Small intestine (tissue), 16 donors: ENCODE measurements around the gene HUS1. TPM values are rescaled to one million over a fixed set of nuclear protein-coding genes. Genes with fewer than 3 reads are reported as not detected.

Experiments
- DNase-seq, 2 donors: peaks; one replicate each; pipeline versions ENCODE4 v3.0.0 to v3.0.0-alpha.2; 2013
- FAIRE-seq: peaks from 2 replicates; lab custom pipeline; 2012; peaks lifted over from hg19 to GRCh38; lab: Jason Lieb, UNC
- H3K27ac ChIP-seq, 3 donors: one replicate each; pipeline ENCODE4 v1.5.1; 2013; ENCODE audit warnings: low read length in 2 of 3, mild to moderate bottlenecking in 2 of 3, control low read depth in 1 of 3, inconsistent platforms in 1 of 3, low read depth in 1 of 3, moderate library complexity in 1 of 3
- H3K27me3 ChIP-seq, 3 donors: one replicate each; pipeline ENCODE4 v1.6.1; 2013; ENCODE audit warnings: low read length in 3 of 3, inconsistent platforms in 1 of 3; ENCODE audit not compliant: control insufficient read depth in 3 of 3, insufficient read depth in 3 of 3
- H3K36me3 ChIP-seq, 3 donors: one replicate each; pipeline ENCODE4 v1.6.1; 2013; ENCODE audit warnings: low read length in 3 of 3, inconsistent platforms in 1 of 3, low read depth in 1 of 3, mild to moderate bottlenecking in 1 of 3, moderate library complexity in 1 of 3; ENCODE audit not compliant: control insufficient read depth in 3 of 3, insufficient read depth in 2 of 3
- H3K4me1 ChIP-seq, 3 donors: one replicate each; pipeline ENCODE4 v1.6.1; 2013; ENCODE audit warnings: low read length in 2 of 3, inconsistent platforms in 1 of 3, low read depth in 1 of 3, mild to moderate bottlenecking in 1 of 3, moderate library complexity in 1 of 3; ENCODE audit not compliant: control insufficient read depth in 3 of 3, insufficient read depth in 2 of 3
- H3K4me3 ChIP-seq, 3 donors: one replicate each; pipeline ENCODE4 v1.5.1; 2013; ENCODE audit warnings: low read length in 3 of 3, control low read depth in 1 of 3, inconsistent platforms in 1 of 3, low read depth in 1 of 3, mild to moderate bottlenecking in 1 of 3, moderate library complexity in 1 of 3
- H3K9me3 ChIP-seq, 2 donors: one replicate each; pipeline ENCODE4 v1.6.1; 2013; ENCODE audit warnings: low read depth in 1 of 2, low read length in 1 of 2; ENCODE audit not compliant: control insufficient read depth in 2 of 2, insufficient read depth in 1 of 2
- WGBS, 3 donors: extraction: QIAGEN DNeasy Blood & Tissue Kit; methylation state at CpG; one replicate each; pipeline ENCODE4 v1.1.7; 2013; 5-methylcytosine and 5-hydroxymethylcytosine counted together
- long read RNA-seq, 10 donors: transcript quantifications; one replicate each; lab custom pipeline, GENCODE V29; 2026
- polyA plus RNA-seq, 4 donors: library from polyadenylated mRNA; stranded (reverse) in 3 of 4; unstranded in 1 of 4; fragments of 200-250 nt in 3 of 4; fragments of 120-200 nt in 1 of 4; gene quantifications; one replicate each; pipeline versions ENCODE4 v1.2.1 to v1.2.3, GENCODE V29; 2013
- donor health status: healthy with polysubstance abuse.
- donor health status: control.
- donor health status: control.
- donor health status: Bipolar disorder and iron deficiency.
- donor health status: healthy.

Gene HUS1
- polyA plus RNA-seq, result 10 to 100 TPM in 3 of 4 donors, 1 to 10 TPM in 1; 9.5 to 21.0 (median 11.9) TPM
- long read RNA-seq, donor 1, partial matches to known transcripts, result 0 of 15 reads
- long read RNA-seq, donor 1, other reads (novel, unspliced or antisense), result 8 of 15 reads
- long read RNA-seq, donor 2, transcript HUS1-201 (8 exons, 2,935 nt), result major isoform, 5 of 5 reads
- long read RNA-seq, donor 2, partial matches to known transcripts, result 0 of 5 reads
- long read RNA-seq, donor 2, other reads (novel, unspliced or antisense), result 0 of 5 reads
- long read RNA-seq, donor 3, partial matches to known transcripts, result 0 of 3 reads
- long read RNA-seq, donor 3, other reads (novel, unspliced or antisense), result 0 of 3 reads
- long read RNA-seq, donor 4, result 0 reads
- long read RNA-seq, donor 5, result 0 reads
- long read RNA-seq, donor 6, partial matches to known transcripts, result 0 of 6 reads
- long read RNA-seq, donor 6, other reads (novel, unspliced or antisense), result 0 of 6 reads
- long read RNA-seq, donor 7, partial matches to known transcripts, result 0 of 4 reads
- long read RNA-seq, donor 7, other reads (novel, unspliced or antisense), result 0 of 4 reads
- long read RNA-seq, donor 8, result 0 reads
- long read RNA-seq, donor 9, result 0 reads
- long read RNA-seq, donor 10, partial matches to known transcripts, result 0 of 3 reads
- long read RNA-seq, donor 10, other reads (novel, unspliced or antisense), result 0 of 3 reads

DNA sequence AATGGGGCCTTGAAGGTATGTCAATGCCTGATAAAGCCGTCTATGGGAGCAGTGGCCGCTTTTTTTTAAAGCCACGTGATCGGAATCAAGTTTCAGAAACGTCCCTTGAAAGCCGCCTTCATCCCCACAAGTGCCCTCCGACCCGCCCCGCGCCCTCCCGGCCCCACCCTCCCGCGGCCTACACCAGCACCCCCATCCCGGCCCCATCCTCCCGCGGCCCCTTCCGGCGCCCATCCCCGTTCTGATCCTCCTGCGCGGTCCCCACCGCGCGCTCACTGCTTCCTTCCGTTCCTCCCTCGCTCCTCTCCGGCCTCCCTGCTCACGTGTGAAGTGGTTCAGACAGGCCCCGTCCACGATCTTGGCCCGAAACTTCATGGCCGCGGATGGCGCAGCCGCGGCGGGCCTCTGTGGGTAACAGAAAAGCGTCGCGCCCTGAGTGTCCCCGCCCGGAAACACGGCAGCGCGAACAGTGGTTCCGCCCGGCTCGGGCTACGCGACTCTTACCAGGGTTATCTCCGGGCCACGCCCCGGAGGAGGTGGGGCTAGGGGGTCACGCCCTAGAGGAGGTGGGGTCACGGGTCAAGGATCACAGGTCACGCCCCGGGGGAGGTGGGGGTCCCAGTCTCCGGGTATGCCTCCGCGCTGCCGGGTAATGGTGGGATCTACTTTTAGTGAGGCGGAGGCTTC, at the start of gene HUS1:
Gene HUS1, minus strand, starts transcription at position 471 of the 687 bp plus-strand sequence. Its CDS starts 96 bp downstream, at position 375.
- peak within 1 kb of the TSS; percentile 63 to 80 (median 73) for H3K4me3 ChIP-seq
- peaks cover 0 to 8% (median 6%) of the 10 kb centered on the region in 3 donors for H3K4me1 ChIP-seq
- no peaks in the 10 kb centered on the region for H3K27me3 ChIP-seq
- DNase-seq (peak; percentile 89 to 95), FAIRE-seq (no peak)
- peak within 1 kb of the TSS; percentile 69 to 96 (median 84) for H3K27ac ChIP-seq
- H3K36me3 ChIP-seq, result peaks cover 8 to 23% (median 9%) of the 10 kb centered on the region in 3 donors
- WGBS, 3 donors, result 0 to 1% (median 1%) methylated on average over 60 to 62 of the region's 62 CpGs
- H3K9me3 ChIP-seq, result no peaks in the 10 kb centered on the region

GRCh38 chr7:48028938-48029337, 49.5 kb upstream of the HUS1 start, which contains the start of gene SUN3:
Gene SUN3 (minus strand): TSS chr7:48029107. CDS start chr7:48028938, 169 bp downstream.
- DNase-seq (no peak), FAIRE-seq (no peak)
- Histone ChIP-seq H3K9me3 (no peaks in the 10 kb centered on the region), H3K36me3 (no peaks in the 10 kb centered on the region), H3K4me1 (no peaks in the 10 kb centered on the region), H3K4me3 (no peak within 1 kb of the TSS), H3K27ac (no peak within 1 kb of the TSS), H3K27me3 (peaks cover 0 to 8% (median 3%) of the 10 kb centered on the region in 3 donors)
- 82 to 91% (median 88%) methylated on average over 6 of the region's 6 CpGs for WGBS, 3 donors

DNA sequence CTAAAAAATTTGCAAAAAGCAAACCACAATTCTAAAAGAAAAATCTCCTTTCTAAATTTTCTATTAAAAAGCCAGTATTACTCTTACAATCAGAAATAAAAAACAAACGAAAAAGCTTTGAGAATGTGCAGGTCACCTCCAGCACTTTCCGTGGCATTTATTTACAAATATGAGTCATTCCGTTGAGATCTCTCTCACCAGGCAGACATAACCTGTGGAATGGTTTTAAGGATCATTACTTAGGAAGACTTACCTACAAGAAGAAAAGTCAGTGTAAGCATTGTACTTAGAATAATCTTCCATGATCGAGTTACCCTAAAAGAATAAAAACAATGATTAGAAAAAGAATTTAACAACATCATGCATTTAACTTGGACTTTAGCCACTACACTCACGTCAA, 46.2 kb upstream of the HUS1 start:
- Histone ChIP-seq H3K4me3 (no peak overlapping the region), H3K9me3 (no peaks in the 10 kb centered on the region), H3K4me1 (no peaks in the 10 kb centered on the region), H3K36me3 (no peaks in the 10 kb centered on the region), H3K27ac (no peak overlapping the region), H3K27me3 (peaks cover 0 to 3% (median 0%) of the 10 kb centered on the region in 3 donors)
- no peak for FAIRE-seq
- 18 to 39% (median 37%) methylated on average over 5 of the region's 5 CpGs for WGBS, 3 donors
- no peak for DNase-seq

DNA sequence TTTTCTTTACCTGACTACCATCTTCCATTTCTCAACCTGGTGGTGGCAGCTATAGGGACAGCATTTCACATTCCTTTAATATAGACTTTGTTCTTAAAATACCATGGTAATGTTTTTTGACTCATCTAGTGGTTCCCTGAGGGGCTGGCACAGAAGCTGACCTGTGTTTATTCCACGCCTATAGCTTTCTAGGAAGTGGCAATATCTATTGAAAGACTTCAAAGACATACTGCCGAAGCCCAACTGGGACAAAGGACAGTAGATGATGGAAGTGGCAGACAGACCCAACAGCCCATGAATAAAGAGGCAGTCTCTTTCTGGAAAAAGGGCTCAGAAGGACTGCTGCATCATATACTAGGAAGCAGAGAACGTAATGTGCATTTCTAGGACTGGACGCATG, 38.3 kb upstream of the HUS1 start:
- FAIRE-seq, result no peak
- WGBS, 3 donors, result 78 to 91% (median 82%) methylated on average over 4 of the region's 4 CpGs
- no peak for DNase-seq

GRCh38 chr7:48016641-48017040, 37.2 kb upstream of the HUS1 start:
- no peak for FAIRE-seq
- H3K36me3 ChIP-seq, result no peaks in the 10 kb centered on the region
- H3K9me3 ChIP-seq, result peaks cover 0 to 3% of the 10 kb centered on the region in 2 donors

More for the DNA sequence above, 38.3 kb upstream of the HUS1 start:
- Histone ChIP-seq H3K27ac (no peak overlapping the region), H3K4me1 (no peaks in the 10 kb centered on the region), H3K36me3 (no peaks in the 10 kb centered on the region), H3K4me3 (no peak overlapping the region), H3K9me3 (peaks cover 0 to 2% of the 10 kb centered on the region in 2 donors), H3K27me3 (peaks cover 0 to 2% (median 2%) of the 10 kb centered on the region in 3 donors)

GRCh38 chr7:48011951-48012350, 32.5 kb upstream of the HUS1 start:
- FAIRE-seq, result no peak
- peaks cover 0 to 3% of the 10 kb centered on the region in 2 donors for H3K9me3 ChIP-seq
- WGBS, 3 donors, result 81 to 91% (median 90%) methylated on average over 3 of the region's 3 CpGs
- no peaks in the 10 kb centered on the region for H3K4me1 ChIP-seq
- H3K27me3 ChIP-seq, result peaks cover 0 to 2% (median 0%) of the 10 kb centered on the region in 3 donors
- H3K27ac ChIP-seq, result no peak overlapping the region
- no peaks in the 10 kb centered on the region for H3K36me3 ChIP-seq
- DNase-seq, result no peak
- H3K4me3 ChIP-seq, result no peak overlapping the region

More at GRCh38 chr7:48016641-48017040, 37.2 kb upstream of the HUS1 start:
- no peak for DNase-seq
- H3K27ac ChIP-seq, result no peak overlapping the region
- H3K27me3 ChIP-seq, result peaks cover 0 to 2% (median 2%) of the 10 kb centered on the region in 3 donors
- no peaks in the 10 kb centered on the region for H3K4me1 ChIP-seq
- H3K4me3 ChIP-seq, result no peak overlapping the region

DNA sequence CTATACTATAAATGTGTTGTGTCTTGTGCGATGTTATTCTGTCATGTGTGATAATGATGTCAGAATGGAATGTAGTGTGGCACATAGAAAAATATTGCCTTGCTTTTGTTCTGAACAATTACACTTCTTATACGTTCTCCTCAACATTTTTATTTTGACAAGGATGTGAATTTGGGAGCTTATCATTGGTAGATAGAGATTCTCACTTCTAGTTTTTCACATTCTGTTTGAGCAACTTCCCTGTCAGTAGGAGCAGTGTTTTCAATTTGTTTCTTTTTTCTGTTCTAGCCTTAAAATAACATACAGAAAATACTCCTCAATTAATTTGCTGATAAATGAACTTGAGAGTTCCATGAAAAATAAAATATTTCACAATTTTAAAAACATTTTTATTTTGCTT, 31.9 kb upstream of the HUS1 start:
- H3K4me1 ChIP-seq, result peaks cover 0 to 1% (median under 1%) of the 10 kb centered on the region in 3 donors
- WGBS, 3 donors, result 75 to 83% (median 76%) methylated on average over 2 of the region's 2 CpGs
- H3K36me3 ChIP-seq, result no peaks in the 10 kb centered on the region
- no peak overlapping the region for H3K27ac ChIP-seq
- H3K27me3 ChIP-seq, result peaks cover 0 to 2% (median 0%) of the 10 kb centered on the region in 3 donors
- DNase-seq, result no peak
- no peak overlapping the region for H3K4me3 ChIP-seq
- peaks cover 0 to 3% of the 10 kb centered on the region in 2 donors for H3K9me3 ChIP-seq
- FAIRE-seq, result no peak

DNA sequence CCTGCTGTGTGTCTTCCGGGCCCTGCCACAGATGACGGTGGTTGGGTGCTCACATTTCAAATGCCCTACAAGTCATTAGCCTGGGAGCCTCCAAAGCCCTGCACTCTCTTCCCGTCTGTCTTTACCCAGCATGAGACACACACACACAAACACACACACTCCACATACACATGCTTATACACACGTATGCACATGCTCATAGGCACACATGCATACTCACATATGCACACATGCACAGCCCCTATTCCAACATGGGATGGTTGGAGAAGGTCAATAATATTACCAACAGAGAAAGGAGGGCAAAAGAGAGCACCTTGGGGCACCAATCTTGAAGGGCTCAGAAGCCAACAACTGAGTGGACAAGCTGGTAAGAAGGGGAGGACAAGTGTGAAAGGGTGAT, 30.5 kb upstream of the HUS1 start:
- no peak overlapping the region for H3K27ac ChIP-seq
- H3K4me3 ChIP-seq, result no peak overlapping the region
- FAIRE-seq (no peak), DNase-seq (no peak)
- peaks cover 0 to 2% (median 0%) of the 10 kb centered on the region in 3 donors for H3K27me3 ChIP-seq
- no peaks in the 10 kb centered on the region for H3K36me3 ChIP-seq
- WGBS, 3 donors, result 92 to 97% (median 94%) methylated on average over 4 of the region's 4 CpGs
- H3K4me1 ChIP-seq, result peaks cover 1 to 6% (median 3%) of the 10 kb centered on the region in 3 donors
- peaks cover 0 to 3% of the 10 kb centered on the region in 2 donors for H3K9me3 ChIP-seq
